Measurements from ENCODE around the gene KIFC3.
"Not testable (repeated sequence)": the region's sequence is repeated elsewhere in the genome, so short reads cannot be mapped to it uniquely, and the experiment has no call there.

Gene KIFC3

DNA sequence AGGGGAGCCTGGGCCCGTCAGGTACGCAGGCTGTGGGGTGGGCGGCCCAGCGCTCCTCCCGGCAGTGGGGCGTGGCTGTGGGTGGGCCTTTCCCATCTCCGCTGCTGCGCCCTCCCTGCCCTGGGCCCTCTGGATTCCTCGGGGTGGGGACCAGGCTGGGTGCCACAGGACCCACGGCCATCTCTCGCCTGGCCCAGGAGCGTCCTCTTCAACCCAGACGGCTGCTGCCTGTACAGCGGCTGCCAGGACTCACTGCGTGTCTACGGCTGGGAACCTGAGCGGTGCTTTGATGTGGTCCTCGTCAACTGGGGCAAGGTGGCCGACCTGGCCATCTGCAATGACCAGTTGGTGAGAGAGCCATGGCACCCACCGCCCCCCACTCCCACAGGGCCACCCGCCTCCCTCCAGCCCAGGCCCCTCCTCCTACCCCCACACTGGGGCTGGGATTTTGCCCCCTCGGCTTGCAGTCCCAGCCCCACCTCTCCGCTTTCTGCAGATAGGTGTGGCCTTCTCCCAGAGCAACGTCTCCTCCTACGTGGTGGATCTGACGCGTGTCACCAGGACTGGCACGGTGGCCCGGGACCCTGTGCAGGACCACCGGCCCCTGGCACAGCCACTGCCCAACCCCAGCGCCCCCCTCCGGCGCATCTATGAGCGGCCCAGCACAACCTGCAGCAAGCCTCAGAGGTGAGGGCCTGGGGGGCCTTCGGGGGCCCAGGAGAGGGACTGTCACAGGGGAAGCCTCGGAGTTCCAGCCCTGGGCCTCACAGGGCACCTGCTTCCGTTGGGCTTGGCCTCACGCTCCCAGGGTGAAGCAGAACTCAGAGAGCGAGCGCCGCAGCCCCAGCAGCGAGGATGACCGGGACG, 49.5 kb downstream of the KIFC3 start:
- no peak for DNase-seq

- DNase-seq, result no peak
Measured at GRCh38 chr16:57752203-57752580, 50.1 kb downstream of the KIFC3 start.

DNA sequence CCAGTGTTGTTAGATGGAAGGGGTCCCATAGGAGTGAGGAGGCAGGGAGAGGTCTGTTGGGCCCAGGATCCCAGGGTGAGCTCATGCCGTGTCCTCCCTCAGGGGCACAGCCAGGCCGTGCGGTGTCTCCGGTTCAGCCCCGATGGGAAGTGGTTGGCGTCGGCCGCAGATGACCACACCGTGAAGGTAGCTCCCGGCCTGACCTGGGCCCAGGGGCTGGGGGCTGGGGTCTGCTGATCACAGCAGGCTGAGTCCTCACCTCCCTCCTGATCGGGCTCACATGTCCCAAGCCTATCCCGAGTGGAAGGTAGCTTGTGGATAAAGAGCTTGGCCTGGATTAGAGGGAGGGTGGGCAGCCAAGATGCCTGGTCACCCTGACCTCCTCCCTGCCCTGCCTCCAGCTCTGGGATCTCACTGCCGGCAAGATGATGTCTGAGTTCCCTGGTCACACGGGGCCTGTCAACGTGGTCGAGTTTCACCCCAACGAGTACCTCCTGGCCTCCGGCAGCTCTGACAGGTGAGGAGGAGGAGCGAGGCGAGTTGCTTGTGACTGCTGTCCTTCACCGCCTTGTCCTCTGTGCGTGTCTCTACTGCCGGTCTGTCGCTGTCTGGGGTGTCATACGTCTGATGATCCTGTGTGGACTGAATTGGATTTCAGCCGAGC, 50.6 kb downstream of the KIFC3 start:
- DNase-seq, result no peak

DNA sequence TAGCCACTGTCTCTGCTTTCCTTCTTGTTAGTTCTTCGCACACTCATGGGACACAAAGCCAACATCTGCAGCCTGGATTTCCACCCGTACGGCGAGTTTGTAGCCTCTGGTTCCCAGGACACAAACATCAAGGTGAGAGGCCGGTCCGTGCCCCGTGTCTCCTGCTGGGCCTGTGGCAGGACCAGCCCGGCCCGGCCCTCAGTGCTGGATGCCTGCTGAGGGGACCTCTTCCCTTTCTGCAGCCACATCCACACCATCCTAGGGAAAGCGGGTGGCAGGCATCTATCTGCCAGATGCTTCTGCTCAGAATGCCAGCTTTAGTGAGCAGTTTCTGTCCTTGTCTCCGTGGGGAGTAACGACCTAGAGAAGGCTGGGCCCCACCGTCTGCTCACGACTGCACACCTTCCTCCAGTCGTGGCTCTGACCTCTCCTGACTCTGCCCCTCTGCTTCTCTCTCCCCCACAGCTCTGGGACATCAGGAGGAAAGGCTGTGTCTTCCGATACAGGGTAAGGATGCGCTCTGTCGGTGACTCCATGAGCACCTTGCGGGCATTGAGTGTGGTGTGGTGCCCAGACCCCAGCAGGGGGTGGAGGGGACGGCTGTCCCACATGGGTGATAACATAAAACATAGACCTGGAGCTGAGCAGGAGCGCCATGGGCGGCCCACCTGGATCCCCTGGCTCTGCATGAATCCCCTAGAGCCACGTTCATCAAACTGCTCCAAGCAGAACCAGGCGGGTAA, 51.3 kb downstream of the KIFC3 start:
- DNase-seq, result no peak

GRCh38 chr16:57749856-57750452, 52.3 kb downstream of the KIFC3 start:
- no peak for DNase-seq

- no peak for DNase-seq
Measured at GRCh38 chr16:57749101-57749692, 53.1 kb downstream of the KIFC3 start.

- DNase-seq, result no peak
Measured at GRCh38 chr16:57748596-57748995, 53.7 kb downstream of the KIFC3 start.

DNA sequence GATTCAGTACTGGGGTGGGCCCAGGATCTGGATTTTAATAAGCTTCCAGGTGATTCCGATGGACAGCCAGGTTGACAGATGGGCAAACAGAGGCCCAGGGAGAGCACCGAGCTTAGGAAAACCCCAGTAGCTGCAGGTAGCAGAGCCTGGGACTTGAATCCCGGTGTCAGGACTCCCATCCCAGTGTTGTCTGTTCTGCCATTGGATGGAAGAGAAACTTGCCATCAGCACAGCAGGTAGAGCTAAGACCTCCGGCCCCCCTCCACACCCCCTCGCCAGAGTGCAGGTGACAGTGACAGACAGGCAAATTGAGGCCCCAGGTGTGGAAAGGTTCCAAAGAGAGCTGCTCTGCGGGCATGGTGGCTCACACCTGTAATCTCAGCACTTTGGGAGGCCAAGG, 54.3 kb downstream of the KIFC3 start:
- DNase-seq, result no peak

GRCh38 chr16:57747496-57747895, 54.8 kb downstream of the KIFC3 start:
- DNase-seq, result no peak

DNA sequence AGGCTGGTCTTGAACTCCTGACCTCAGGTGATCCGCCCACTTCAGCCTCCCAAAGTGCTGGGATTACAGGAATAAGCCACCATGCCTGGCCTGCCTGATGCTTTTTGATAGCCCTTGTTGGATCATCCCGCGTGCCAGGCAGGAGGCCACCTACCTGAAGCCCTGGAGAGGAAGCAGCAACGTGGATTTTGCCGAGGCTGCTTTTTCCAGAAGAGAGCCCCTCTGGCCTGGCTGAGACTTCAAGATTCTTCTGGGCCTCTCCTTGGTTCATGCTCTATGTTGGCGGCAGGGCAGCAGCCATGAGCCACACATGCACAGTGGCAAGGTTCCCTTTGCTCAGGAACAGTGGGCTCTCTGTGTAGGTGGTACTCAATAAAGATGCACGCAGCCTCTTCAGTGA, 55.2 kb downstream of the KIFC3 start:
- DNase-seq, result no peak

DNA sequence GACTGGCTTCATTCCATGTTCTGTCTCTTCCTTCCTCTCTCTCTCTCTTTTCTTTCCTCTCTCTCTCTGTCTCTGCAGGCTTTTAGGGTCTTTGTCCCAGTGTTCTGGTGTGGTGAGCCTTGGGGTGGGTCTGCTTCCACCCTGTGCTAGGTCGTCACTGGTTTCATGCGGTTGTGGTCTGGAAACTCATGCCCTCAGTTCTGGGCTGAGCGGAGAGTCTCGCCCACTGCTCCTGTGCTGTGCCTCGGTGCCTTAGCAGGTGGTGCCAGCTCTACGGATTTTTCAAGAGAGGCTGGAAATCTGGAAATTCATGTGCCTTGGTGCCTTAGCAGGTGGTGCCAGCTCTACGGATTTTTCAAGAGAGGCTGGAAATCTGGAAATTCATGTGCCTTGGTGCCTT, 56.0 kb downstream of the KIFC3 start:
- not testable (repeated sequence) for DNase-seq

DNA sequence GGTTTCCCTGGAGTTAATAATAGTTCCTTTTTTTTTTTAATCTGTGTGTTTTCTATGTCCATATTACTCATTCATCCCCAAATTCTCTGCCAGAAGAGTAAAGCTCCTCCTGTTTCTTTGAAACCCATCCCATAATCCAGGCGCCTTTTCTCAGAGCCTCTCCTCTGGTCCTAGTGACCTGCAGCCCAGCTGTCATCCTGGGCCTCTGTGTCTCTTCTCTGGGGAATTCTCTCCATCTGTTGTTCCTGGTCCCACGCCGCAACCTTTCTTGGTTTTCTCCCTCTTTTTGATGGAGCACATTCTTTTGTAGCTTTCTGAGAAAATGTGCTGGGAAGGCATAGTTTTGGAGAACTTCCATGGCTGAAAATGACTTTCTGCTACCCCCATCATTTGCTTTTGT, 56.5 kb downstream of the KIFC3 start:
- DNase-seq, result no peak

- no peak for DNase-seq
Measured at GRCh38 chr16:57744642-57744903, 57.7 kb downstream of the KIFC3 start.

DNA sequence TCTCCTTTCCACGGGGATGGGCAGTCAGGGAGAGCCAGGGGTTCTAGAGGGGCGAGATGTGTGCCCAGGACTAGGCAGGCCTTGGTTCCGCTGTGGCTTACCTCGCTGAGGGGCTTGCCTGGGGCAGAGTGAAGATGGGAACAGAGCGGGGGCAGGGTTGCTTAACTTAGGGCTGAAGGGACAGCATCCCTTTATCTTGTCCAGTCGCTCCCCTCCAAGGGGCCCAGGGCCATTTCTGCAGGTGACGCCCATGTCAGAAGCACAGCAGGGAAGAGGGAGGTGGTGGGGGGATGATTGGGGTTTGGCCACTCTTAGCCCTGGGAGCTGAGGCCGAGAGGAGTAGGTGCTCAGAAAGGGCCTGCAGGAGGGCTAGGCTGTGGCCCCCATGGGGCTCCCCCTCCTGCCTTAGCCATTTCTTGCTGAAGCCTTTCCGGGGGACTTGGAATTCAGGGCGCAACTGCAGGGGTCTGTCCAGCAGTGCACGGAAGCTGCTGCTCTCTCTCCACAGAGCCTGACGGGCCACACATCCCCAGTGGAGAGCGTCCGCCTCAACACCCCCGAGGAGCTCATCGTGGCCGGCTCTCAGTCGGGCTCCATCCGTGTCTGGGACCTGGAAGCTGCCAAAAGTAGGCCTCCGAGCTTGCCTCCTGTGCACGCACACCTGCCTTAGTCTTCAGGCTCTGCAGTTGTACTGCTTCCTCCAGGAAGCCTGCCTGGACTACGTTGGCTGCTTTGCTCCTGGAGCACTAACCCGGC, 58.2 kb downstream of the KIFC3 start:
- no peak for DNase-seq

DNA sequence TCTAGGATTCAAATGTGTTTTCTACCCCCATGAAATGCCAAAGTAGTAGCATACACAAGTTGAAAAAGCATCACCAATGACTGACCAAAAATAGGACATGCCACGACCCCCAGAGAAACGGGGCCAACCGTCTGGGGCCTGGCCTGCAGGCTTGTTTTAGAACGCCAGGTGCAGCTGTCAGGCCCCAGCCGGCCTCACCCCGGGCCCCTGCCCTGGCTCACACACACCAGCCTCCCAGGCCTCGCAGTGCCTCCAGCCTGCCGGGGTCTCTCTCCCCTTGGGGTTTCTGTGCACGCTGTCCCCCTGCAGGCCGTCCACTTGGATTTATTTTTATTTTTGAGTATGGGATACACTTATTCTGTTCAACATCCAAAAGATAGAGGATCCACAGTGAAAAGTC, 58.8 kb downstream of the KIFC3 start:
- DNase-seq, result no peak

DNA sequence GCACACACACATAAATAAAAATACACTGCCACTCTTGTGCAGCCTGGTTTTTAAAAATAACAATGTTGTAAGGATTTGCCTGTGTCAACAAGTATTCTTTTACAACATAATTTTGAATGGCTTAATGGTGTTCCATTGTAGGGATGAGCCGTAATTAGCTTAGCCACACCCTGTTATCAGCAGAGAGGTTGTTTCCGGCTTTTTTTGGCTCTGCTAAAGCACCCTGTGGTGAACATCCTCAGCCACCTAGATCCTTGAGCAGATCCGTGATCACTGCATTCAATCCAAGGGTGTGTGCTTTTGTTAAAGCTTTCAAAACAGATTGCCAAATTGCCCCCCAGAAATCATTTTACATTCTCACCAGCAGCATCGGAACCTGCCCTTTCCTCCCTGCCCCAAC, 59.7 kb downstream of the KIFC3 start:
- DNase-seq, result no peak

GRCh38 chr16:57741660-57742191, 60.6 kb downstream of the KIFC3 start:
- no peak for DNase-seq

DNA sequence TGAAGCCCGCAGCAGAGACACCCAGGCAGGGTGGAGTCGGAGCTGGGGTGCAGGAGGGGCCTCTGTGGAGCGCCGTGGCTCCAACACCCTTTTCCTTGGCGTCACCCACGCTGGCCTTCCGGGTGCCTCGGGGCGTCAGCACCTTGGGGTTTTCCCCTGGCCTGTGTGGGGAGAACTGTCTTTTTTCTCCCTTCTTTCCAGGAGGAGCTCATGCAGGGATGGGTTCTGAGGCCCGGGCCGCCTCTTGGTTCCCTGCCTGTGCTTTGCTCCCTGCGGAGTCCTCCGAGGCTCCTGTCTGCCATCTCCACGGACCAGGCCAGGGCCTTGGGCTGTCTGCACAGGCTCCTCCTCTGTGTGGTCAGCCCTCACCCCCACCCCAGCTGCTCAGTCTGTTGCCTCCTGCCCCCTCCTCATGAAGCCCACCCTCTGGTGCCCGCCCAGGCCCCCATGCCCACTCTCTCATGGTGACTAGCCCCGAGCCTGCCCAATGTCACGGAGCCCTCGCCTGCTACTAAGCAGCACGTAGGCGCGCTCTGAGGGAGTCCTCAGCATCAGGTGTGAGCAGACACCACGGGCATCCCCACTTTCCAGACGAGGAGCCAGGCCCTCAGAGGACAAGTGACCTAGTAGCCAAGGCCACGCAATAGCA, 61.7 kb downstream of the KIFC3 start:
- no peak for DNase-seq

DNA sequence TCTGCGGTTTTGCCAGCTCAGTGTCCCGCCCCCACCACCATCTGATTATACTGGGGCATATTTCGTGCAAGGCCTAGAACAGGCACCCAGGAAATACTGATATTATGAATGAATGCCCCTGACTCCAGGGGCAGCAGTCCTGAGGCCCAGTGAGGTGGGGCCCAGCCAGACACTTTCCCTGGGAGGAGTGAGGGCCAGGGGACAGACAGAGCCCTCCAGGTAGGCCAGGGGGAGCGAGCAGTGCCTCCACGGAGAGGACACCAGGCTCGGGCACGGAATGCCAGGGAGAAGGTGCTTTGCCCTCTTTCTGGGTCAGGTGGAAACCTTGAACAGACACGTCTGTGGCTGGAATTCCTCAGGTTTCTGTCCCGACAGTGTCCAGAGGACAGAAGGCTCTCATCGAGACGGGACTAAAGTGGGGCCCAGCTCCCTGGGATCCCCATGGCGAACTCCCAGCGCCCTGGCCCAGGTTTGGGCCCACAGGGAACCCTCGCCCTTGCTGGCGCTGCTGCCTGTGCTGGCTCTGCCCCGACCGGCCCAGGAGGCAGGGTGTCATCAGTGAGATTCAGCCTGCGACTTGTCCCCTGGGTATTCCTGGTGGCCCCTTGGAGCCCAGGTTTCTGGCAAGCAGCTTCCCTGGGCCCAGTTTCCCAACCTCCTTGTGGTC, 62.4 kb downstream of the KIFC3 start:
- DNase-seq, result no peak

GRCh38 chr16:57738844-57739243, 63.4 kb downstream of the KIFC3 start:
- no peak for DNase-seq

Measured in stimulated activated CD4-positive, alpha-beta T cell treated with anti-CD3 and anti-CD28 coated beads, Interleukin-4, amount 100 ng/mL, for 24 hours (primary cell).